Neuronal stem cell (in vitro differentiated cells): ENCODE data around the gene DRC7.

Source experiments
- DNase-seq: peaks from one replicate; pipeline ENCODE4 v3.0.0-alpha.2; 2013; ENCODE audit warnings: low spot score
- H2AFZ ChIP-seq: one replicate; pipeline ENCODE4 v1.6.1; 2013; ENCODE audit warnings: mild to moderate bottlenecking, low read length, inconsistent platforms
- H2AK5ac ChIP-seq: 2 replicates; pipeline ENCODE4 v1.6.1; 2013; ENCODE audit warnings: low read depth, mild to moderate bottlenecking, inconsistent platforms, low read length, moderate library complexity, mixed read lengths
- H2BK120ac ChIP-seq: 2 replicates; pipeline ENCODE4 v1.6.1; 2013; ENCODE audit warnings: low read depth, mild to moderate bottlenecking, inconsistent platforms, low read length, moderate library complexity, mixed read lengths
- H2BK12ac ChIP-seq: one replicate; pipeline ENCODE4 v1.6.1; 2013; ENCODE audit warnings: low read length, inconsistent platforms
- H2BK15ac ChIP-seq: 2 replicates; pipeline ENCODE4 v1.6.1; 2013; ENCODE audit warnings: mild to moderate bottlenecking, low read length, inconsistent platforms, mixed read lengths
- H2BK5ac ChIP-seq: one replicate; pipeline ENCODE4 v1.6.1; 2013; ENCODE audit warnings: inconsistent platforms, mild to moderate bottlenecking, low read length, moderate library complexity
- H3K14ac ChIP-seq: one replicate; pipeline ENCODE4 v1.6.1; 2013; ENCODE audit warnings: low read length, inconsistent platforms
- H3K18ac ChIP-seq: 2 replicates; pipeline ENCODE4 v1.6.1; 2013; ENCODE audit warnings: low read length, inconsistent platforms
- H3K23ac ChIP-seq: 2 replicates; pipeline ENCODE4 v1.6.1; 2013; ENCODE audit warnings: low read depth, mild to moderate bottlenecking, mixed read lengths, low read length, inconsistent platforms; ENCODE audit not compliant: poor library complexity
- H3K27ac ChIP-seq: replicated peaks from 3 replicates; pipeline ENCODE4 v1.5.1; 2013; ENCODE audit warnings: low read length, inconsistent platforms
- H3K27me3 ChIP-seq, 3 experiments: 2 replicates each; pipeline ENCODE4 v1.6.1; 2013; ENCODE audit warnings: low read length in 3 of 3, mild to moderate bottlenecking in 2 of 3, inconsistent platforms in 1 of 3, low read depth in 1 of 3, mixed read lengths in 1 of 3, moderate library complexity in 1 of 3; ENCODE audit not compliant: control insufficient read depth in 3 of 3, insufficient read depth in 3 of 3
- H3K36me3 ChIP-seq, 2 donors: replicated peaks in 1 of 2; 2 replicates each; pipeline ENCODE4 v1.6.1; 2013; ENCODE audit warnings: low read length in 2 of 2; ENCODE audit not compliant: control insufficient read depth in 2 of 2, insufficient read depth in 2 of 2
- H3K4ac ChIP-seq: 2 replicates; pipeline ENCODE4 v1.6.1; 2013; ENCODE audit warnings: inconsistent platforms, mild to moderate bottlenecking, low read length, moderate library complexity
- H3K4me1 ChIP-seq, 2 donors: 1 replicate in 1 of 2; 2 replicates in 1 of 2; pipeline ENCODE4 v1.6.1; 2013; ENCODE audit warnings: low read length in 2 of 2, low read depth in 1 of 2; ENCODE audit not compliant: control insufficient read depth in 2 of 2, insufficient read depth in 1 of 2
- H3K4me2 ChIP-seq: one replicate; pipeline ENCODE4 v1.6.1; 2013; ENCODE audit warnings: mild to moderate bottlenecking, low read length, inconsistent platforms; ENCODE audit not compliant: insufficient read depth, poor library complexity, severe bottlenecking
- H3K4me3 ChIP-seq, 2 donors: 2 replicates each; pipeline ENCODE4 v1.5.1; 2013; ENCODE audit warnings: low read length in 2 of 2, mild to moderate bottlenecking in 2 of 2, inconsistent platforms in 1 of 2, moderate library complexity in 1 of 2
- H3K79me1 ChIP-seq: one replicate; pipeline ENCODE4 v1.6.1; 2013; ENCODE audit warnings: low read depth, mild to moderate bottlenecking, inconsistent platforms, low read length, moderate library complexity
- H3K9ac ChIP-seq: one replicate; pipeline ENCODE4 v1.6.1; 2013; ENCODE audit warnings: mild to moderate bottlenecking, low read depth, low read length, inconsistent platforms; ENCODE audit not compliant: poor library complexity
- H3K9me3 ChIP-seq, 2 donors: replicated peaks in 1 of 2; 2 replicates each; pipeline versions ENCODE3 to v1.6.1; 2013; ENCODE audit warnings: low read length in 2 of 2, mild to moderate bottlenecking in 2 of 2, inconsistent platforms in 1 of 2, low read depth in 1 of 2, mixed read lengths in 1 of 2, moderate library complexity in 1 of 2; ENCODE audit not compliant: control insufficient read depth in 2 of 2, insufficient read depth in 1 of 2
- H4K8ac ChIP-seq: one replicate; pipeline ENCODE4 v1.6.1; 2013; ENCODE audit warnings: low read depth, mild to moderate bottlenecking, inconsistent platforms, low read length, moderate library complexity
- H4K91ac ChIP-seq: one replicate; pipeline ENCODE4 v1.6.1; 2013; ENCODE audit warnings: low read length, low read depth, mild to moderate bottlenecking, inconsistent platforms; ENCODE audit not compliant: poor library complexity
- WGBS, 2 donors: extraction: QIAGEN DNeasy Blood & Tissue Kit; methylation state at CpG; one replicate each; pipeline ENCODE4 v1.1.7; 2013; ENCODE audit warnings: missing lambda C conversion rate in 2 of 2, mixed read lengths in 1 of 2; ENCODE audit not compliant: insufficient read length in 2 of 2, insufficient replicate concordance in 1 of 2; ENCODE audit errors: extremely low coverage in 2 of 2; 5-methylcytosine and 5-hydroxymethylcytosine counted together

Gene DRC7

DNA sequence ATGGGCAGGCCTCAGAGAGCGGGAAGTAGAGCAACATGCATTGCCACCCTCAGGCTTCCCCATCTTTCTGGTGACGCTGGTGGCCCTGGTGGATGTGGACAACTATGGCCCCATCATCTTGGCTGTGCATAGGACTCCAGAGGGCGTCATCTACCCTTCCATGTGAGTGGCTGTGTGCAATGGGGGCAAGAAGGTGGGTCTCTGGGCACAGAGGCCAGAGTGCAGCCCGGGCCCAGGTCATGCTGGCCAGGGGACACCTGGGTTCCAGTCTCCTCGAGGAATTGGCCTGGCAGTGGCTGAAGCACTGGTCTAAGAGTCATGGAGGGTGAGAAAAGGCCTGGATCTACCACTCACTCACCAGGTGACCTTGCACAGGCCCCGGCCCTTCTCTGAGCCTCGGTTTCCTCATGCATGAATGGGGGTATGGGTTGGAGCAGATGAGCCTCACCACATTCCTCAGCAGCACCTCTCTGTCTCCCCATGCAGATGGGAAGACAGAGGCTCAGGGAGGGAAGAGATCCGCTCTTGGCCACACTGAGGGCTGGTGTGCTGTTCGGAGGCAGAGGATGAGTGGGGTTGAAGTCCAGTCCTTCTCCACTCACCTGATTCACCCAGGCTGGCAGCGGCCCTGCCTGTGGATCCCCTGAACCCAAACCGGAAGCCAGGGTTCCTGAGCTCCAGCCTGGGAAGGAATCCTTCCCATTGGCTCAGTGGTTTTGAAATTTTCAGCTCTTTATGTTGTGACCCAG lies 33.7 kb upstream of the DRC7 start:
- no peak overlapping the region for H4K8ac ChIP-seq
- H3K9me3 ChIP-seq, result no peaks in the 10 kb centered on the region
- no peak overlapping the region for H3K9ac ChIP-seq
- no CpG with 5 or more reads among the region's 11 CpGs for WGBS, 2 donors
- no peaks in the 10 kb centered on the region for H3K79me1 ChIP-seq
- H2AK5ac ChIP-seq, result no peak overlapping the region
- no peak overlapping the region for H3K4ac ChIP-seq
- H3K4me2 ChIP-seq, result no peak overlapping the region
- no peak overlapping the region for H3K27ac ChIP-seq
- H3K27me3 ChIP-seq, result no peaks in the 10 kb centered on the region
- H2BK15ac ChIP-seq, result no peak overlapping the region
- H2BK12ac ChIP-seq, result no peak overlapping the region
- no peak overlapping the region for H2BK5ac ChIP-seq
- H2AFZ ChIP-seq, result no peak overlapping the region
- H3K23ac ChIP-seq, result no peak overlapping the region
- no peak overlapping the region for H3K18ac ChIP-seq
- peaks cover 58 to 84% of the 10 kb centered on the region in 2 donors for H3K36me3 ChIP-seq
- no peak for DNase-seq
- H3K4me3 ChIP-seq, result peak overlapping the region in 1 of 2 donors; percentile 35
- H2BK120ac ChIP-seq, result no peak overlapping the region
- H4K91ac ChIP-seq, result no peak overlapping the region
- no peaks in the 10 kb centered on the region for H3K4me1 ChIP-seq
- H3K14ac ChIP-seq, result no peak overlapping the region

DNA sequence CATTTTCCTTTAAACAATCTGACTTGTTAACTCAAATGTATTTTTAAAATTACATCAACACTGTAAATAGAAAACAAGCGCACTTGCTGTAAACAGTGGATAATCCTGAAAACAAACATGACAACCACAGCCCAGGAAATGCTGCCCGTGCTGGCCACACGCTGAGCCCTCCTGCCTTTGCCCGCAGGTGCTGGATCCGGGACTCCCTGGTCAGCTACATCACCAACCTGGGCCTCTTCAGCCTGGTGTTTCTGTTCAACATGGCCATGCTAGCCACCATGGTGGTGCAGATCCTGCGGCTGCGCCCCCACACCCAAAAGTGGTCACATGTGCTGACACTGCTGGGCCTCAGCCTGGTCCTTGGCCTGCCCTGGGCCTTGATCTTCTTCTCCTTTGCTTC lies 33.1 kb upstream of the DRC7 start:
- H4K91ac ChIP-seq, result no peak overlapping the region
- no peaks in the 10 kb centered on the region for H3K79me1 ChIP-seq
- peak overlapping the region; percentile 86 for H3K23ac ChIP-seq
- H3K27me3 ChIP-seq, result no peaks in the 10 kb centered on the region
- no peak overlapping the region for H3K4me2 ChIP-seq
- DNase-seq, result no peak
- no peak overlapping the region for H2BK15ac ChIP-seq
- no peak overlapping the region for H3K27ac ChIP-seq
- no peak overlapping the region for H2BK12ac ChIP-seq
- H3K9me3 ChIP-seq, result no peaks in the 10 kb centered on the region
- no peak overlapping the region for H2AFZ ChIP-seq
- no peak overlapping the region for H2AK5ac ChIP-seq
- H3K4me1 ChIP-seq, result no peaks in the 10 kb centered on the region
- peaks cover 54 to 78% of the 10 kb centered on the region in 2 donors for H3K36me3 ChIP-seq
- peak overlapping the region; percentile 37 for H2BK120ac ChIP-seq
- no CpG with 5 or more reads among the region's 7 CpGs for WGBS, 2 donors
- H3K4me3 ChIP-seq, result no peak overlapping the region
- H3K18ac ChIP-seq, result no peak overlapping the region
- H3K4ac ChIP-seq, result no peak overlapping the region
- no peak overlapping the region for H2BK5ac ChIP-seq
- no peak overlapping the region for H3K14ac ChIP-seq
- no peak overlapping the region for H3K9ac ChIP-seq
- H4K8ac ChIP-seq, result no peak overlapping the region

DNA sequence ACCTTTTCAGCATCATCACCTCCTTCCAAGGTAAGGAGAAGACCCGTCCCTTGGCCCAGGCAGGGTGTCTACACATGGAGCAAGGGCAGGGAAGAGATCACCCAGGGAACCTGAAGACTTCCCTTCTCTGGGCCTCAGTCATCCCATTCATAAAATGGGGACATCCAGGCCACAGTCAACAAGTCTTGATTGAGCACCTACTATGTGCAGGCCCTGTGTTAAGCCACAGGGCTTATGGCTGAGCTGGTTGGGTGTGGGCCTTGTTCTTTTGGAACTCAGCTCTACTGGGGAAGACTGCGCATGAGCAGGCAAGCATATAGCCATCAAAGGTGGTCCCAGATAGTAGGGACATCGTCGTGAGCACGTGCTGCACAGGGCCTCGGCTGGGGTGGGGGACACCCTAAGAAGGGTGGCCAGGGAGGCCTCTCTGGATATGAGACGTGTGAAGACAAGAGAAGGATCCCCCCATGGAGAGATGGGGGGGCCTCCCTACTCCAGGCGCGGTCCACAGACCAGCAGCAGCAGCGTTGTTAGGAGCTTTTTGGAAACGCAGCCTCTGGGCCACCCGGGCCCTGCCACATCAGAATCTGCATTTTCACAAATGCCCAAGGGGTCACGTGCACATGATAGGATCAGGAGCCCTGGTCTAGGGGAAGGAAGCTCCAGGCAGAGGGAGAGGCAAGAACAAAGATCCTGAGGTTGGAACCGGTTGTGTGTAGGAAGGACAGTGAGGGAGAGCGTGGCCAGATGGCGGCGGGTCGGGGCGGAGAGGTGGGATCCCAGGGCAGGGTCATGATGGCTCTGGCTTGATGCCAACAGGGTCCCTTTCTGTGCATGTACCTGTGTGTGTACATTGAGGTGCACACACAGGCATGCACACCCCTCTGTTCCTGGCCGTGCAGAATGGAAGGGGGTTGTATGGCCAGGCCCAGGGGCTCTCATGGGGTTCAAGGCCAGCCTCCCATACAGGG lies 32.4 kb upstream of the DRC7 start:
- no CpG with 5 or more reads among the region's 20 CpGs for WGBS, 2 donors
- Histone ChIP-seq H2BK15ac (no peak overlapping the region), H3K9me3 (no peaks in the 10 kb centered on the region), H4K91ac (no peak overlapping the region), H2BK120ac (peak overlapping the region; percentile 37), H3K27me3 (no peaks in the 10 kb centered on the region), H3K27ac (no peak overlapping the region), H3K18ac (no peak overlapping the region), H3K4me2 (no peak overlapping the region), H3K4me1 (no peaks in the 10 kb centered on the region), H3K14ac (no peak overlapping the region), H3K79me1 (no peaks in the 10 kb centered on the region), H3K36me3 (peaks cover 51 to 72% of the 10 kb centered on the region in 2 donors), H3K4me3 (no peak overlapping the region), H2AK5ac (no peak overlapping the region), H3K4ac (no peak overlapping the region), H2BK5ac (no peak overlapping the region), H3K23ac (peak overlapping the region; percentile 86), H2BK12ac (no peak overlapping the region), H2AFZ (no peak overlapping the region), H4K8ac (no peak overlapping the region), H3K9ac (no peak overlapping the region)
- DNase-seq, result no peak

DNA sequence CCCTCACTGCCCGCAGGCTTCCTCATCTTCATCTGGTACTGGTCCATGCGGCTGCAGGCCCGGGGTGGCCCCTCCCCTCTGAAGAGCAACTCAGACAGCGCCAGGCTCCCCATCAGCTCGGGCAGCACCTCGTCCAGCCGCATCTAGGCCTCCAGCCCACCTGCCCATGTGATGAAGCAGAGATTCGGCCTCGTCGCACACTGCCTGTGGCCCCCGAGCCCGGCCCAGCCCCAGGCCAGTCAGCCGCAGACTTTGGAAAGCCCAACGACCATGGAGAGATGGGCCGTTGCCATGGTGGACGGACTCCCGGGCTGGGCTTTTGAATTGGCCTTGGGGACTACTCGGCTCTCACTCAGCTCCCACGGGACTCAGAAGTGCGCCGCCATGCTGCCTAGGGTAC lies 31.2 kb upstream of the DRC7 start:
- H3K4ac ChIP-seq, result no peak overlapping the region
- no peak overlapping the region for H3K18ac ChIP-seq
- H3K4me2 ChIP-seq, result no peak overlapping the region
- H3K36me3 ChIP-seq, result peaks cover 44 to 62% of the 10 kb centered on the region in 2 donors
- H4K91ac ChIP-seq, result no peak overlapping the region
- no peak overlapping the region for H3K27ac ChIP-seq
- WGBS, 2 donors, result no CpG with 5 or more reads among the region's 21 CpGs
- H3K4me1 ChIP-seq, result no peaks in the 10 kb centered on the region
- no peak overlapping the region for H2BK120ac ChIP-seq
- H2BK12ac ChIP-seq, result no peak overlapping the region
- DNase-seq, result no peak
- H2BK15ac ChIP-seq, result no peak overlapping the region
- no peak overlapping the region for H2AK5ac ChIP-seq
- no peak overlapping the region for H4K8ac ChIP-seq
- H3K79me1 ChIP-seq, result no peaks in the 10 kb centered on the region
- peak overlapping the region; percentile 59 for H2BK5ac ChIP-seq
- no peaks in the 10 kb centered on the region for H3K27me3 ChIP-seq
- H2AFZ ChIP-seq, result no peak overlapping the region
- H3K9ac ChIP-seq, result no peak overlapping the region
- no peak overlapping the region for H3K4me3 ChIP-seq
- peak overlapping the region; percentile 15 for H3K14ac ChIP-seq
- no peak overlapping the region for H3K23ac ChIP-seq
- no peaks in the 10 kb centered on the region for H3K9me3 ChIP-seq
